Mononuclear cell (primary cell): ENCODE data around the gene DAB2IP. TPM values are rescaled to one million over a fixed set of nuclear protein-coding genes. Genes with fewer than 3 reads are reported as not detected.

ENCODE experiments used
- H3K27me3 ChIP-seq: 2 replicates; pipeline ENCODE4 v1.6.0; 2011; ENCODE audit warnings: low read length, control low read depth; ENCODE audit not compliant: insufficient read depth
- H3K4me1 ChIP-seq: 2 replicates; pipeline ENCODE4 v1.5.1; 2011; ENCODE audit warnings: mild to moderate bottlenecking, low read length, control low read depth; ENCODE audit not compliant: insufficient read depth
- H3K4me3 ChIP-seq: 2 replicates; pipeline ENCODE4 v1.5.1; 2011; ENCODE audit warnings: mild to moderate bottlenecking, low read length, moderate library complexity
- H3K9me3 ChIP-seq: 2 replicates; pipeline ENCODE4 v1.5.1; 2011; ENCODE audit warnings: low read depth, mild to moderate bottlenecking, control low read depth, low read length
- total RNA-seq: library from RNA; depleted of rRNA; stranded (reverse); fragments of >200 nt; gene quantifications from one replicate; pipeline ENCODE4 v1.2.3, GENCODE V29; 2012

The DAB2IP gene
- total RNA-seq, 1 donor, result 0.10 TPM

DNA sequence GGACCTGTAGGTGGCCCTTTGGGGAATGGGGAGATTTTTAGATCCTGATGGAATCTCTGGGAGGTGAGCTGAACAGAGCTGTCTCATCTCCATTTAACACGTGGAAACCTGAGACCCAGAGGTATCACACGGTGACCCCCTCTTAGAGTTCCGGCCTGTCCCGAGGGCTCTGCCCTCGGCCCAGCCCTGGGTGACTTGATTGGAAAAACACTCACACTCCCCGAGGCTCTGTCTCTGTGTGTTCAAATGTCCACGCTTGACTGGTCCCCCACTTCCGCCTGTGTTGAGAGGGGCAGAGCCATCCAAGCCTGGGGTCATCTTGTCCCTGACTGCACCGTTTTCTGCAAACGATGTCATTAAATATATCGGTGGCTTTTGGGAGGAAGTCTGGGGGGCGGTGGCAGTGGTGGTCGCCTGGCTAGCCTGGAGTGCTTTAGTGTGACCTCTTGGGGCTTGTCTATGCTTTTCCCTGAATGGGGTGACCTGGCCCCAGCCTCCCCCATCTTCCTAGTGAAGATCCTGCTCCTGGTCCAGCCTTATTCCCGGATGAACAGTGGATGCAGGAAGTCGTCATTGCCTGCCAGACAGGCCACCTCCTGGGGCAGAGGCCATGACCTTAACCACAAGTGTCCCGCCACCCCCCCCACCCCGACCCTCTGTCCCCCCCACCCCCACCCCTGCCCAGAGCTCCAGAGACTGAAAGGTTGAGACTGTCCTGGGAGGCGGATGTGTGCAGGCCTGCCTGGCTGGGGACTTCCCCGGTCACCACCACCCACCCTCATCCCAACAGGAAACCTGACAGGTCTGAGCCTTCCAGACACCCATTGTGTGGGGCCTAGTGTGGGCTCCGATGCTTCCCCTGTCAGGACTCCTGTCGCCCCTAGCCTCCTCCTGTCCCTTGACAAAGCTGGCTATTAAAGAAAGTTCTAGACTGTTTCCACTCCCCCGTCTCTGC lies 5.3 kb upstream of the DAB2IP start:
- no peaks in the 10 kb centered on the region for H3K4me1 ChIP-seq
- H3K9me3 ChIP-seq, result no peaks in the 10 kb centered on the region
- no peak overlapping the region for H3K4me3 ChIP-seq
- peaks cover 13% of the 10 kb centered on the region for H3K27me3 ChIP-seq

DNA sequence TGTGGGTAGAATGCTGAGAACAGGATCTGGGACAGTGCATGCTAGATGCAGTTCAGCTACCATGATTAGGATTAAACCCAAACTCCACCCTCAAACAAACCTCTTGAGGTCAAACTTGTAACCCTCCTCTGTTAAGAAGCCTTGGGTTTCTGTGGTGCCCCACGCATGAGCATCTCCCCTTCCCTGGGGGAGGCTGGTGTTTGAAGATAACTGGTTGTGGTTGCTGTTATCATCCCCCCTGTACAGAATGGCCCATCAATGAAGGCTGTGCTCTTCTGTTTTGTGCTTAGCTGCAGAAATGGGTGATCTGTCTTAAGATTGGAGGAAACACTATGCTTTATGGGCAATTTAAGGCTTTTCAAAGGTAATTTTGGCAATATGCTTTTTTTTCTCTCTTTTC lies 4.4 kb upstream of the DAB2IP start:
- Histone ChIP-seq H3K4me1 (peaks cover 6% of the 10 kb centered on the region), H3K27me3 (peaks cover 19% of the 10 kb centered on the region), H3K4me3 (no peak overlapping the region), H3K9me3 (no peaks in the 10 kb centered on the region)

DNA sequence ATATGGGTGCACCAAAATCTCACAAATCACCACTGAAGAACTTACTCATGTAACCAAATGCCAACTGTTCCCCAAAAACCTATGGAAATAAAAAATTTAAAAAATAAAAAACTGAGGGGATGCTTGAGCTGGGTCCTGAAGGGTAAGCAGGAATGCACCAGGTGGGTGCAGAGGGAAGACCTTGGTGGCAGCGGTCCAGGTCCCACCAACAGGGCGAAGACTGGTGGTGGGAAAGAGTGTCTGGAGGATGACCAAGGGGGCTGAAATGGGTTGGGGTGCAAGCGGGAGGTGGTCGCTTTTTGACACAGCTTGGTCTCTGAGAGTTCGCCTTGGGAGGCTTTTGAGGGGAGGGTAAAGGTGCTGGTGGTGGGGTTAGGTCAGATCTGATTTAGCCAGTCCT lies 3.3 kb upstream of the DAB2IP start:
- Histone ChIP-seq H3K27me3 (peaks cover 31% of the 10 kb centered on the region), H3K4me1 (peaks cover 11% of the 10 kb centered on the region), H3K9me3 (no peaks in the 10 kb centered on the region), H3K4me3 (no peak overlapping the region)

DNA sequence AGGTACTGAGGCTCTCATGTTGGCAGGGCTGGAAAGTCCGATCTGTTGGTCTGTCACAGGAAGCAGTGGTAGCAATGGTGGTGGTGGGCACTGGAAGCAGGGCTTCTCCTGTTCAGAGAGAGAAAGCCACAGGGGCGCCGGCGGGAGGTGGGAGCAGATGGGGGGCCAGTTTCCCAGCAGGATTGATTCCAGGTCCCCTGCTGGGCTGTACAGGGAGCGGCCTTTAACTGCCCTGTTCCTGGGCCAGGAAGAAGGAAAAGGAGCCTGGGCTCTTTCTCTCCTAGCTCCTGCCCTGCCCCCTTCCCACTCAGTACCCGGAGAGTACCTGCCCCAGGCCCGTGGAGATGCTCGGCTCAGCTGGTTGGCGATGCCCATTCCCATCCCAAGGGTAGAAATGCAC lies 2.6 kb upstream of the DAB2IP start:
- H3K27me3 ChIP-seq, result peaks cover 37% of the 10 kb centered on the region
- no peaks in the 10 kb centered on the region for H3K9me3 ChIP-seq

DNA sequence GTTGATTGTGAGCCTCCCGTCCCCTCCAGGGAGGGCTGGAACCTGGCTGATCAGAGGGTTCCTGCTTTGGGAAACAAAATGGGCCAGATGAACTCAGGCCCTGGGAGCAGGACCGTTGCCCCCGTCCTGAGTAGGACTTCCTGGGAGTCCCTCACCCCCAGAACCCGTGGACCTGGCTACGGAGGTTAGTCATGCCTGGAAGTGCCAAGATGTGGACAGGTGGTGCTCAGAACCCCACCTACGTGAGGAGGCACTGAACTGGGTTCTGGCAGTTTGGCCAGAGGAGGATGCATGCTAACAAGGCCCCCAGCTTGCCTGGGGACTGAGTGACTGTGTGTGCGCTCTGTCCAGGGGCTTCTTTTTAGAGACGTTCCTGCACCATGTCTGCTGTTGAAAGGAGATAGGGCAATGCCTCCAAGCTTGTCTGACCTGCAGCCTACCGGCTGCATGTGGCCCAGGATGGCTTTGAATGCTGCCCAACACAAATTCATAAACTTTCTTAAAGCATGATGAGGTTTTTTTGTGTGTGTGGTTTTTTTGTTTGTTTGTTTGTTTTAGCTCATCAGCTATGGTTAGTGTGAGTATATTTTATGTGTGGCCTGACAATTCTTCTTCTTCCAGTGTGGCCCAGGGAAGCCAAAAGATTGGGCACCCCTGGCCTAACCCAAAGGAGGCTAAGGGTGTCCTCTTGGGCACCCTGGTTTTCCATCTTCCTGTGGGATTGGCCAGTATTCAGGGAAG lies 1.8 kb upstream of the DAB2IP start:
- H3K4me3 ChIP-seq, result no peak overlapping the region
- peaks cover 41% of the 10 kb centered on the region for H3K27me3 ChIP-seq
- H3K9me3 ChIP-seq, result no peaks in the 10 kb centered on the region
- peaks cover 11% of the 10 kb centered on the region for H3K4me1 ChIP-seq

More for the DNA sequence above, 2.6 kb upstream of the DAB2IP start:
- Histone ChIP-seq H3K4me1 (peaks cover 11% of the 10 kb centered on the region), H3K4me3 (no peak overlapping the region)

DNA sequence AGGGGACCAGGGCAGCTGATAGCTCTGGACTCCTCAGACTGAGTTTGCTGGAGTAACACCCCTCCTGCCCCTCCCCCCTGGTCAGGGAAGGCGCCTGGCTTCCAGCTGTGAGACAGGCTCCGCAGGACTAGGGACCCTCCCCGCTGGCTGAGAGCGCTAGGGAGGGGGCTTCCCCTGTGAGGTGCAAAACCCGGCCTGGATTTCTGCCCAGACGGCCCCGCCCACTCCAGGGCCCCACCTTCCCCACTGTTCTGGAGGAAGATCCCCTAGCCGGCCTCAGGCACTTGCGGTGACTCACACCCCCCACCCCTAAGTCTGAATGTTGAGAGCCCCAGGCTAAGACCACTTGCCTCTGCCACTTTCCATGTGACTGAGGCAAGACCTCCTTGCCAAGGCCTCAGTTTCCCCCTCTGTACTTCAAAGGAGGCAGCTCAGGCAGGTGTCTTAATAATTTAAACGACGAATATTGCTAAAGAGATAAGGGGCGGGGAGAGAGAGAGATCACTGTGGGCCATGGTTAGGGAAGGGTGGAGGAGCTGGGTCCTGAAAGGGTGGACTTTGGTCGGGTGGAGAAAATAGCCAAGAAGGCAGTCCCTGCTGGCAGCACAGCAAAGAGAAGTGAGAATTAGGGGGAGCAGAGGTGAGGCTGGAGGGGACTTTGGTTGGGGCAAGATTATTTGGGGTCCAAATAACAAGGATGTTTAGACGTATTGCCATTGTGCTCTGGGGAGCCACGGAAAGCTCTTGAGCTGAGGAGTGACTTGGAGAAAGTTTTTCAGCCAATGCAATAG lies 1.0 kb upstream of the DAB2IP start:
- no peak overlapping the region for H3K4me3 ChIP-seq
- H3K27me3 ChIP-seq, result peaks cover 43% of the 10 kb centered on the region
- H3K4me1 ChIP-seq, result peaks cover 11% of the 10 kb centered on the region
- no peaks in the 10 kb centered on the region for H3K9me3 ChIP-seq

DNA sequence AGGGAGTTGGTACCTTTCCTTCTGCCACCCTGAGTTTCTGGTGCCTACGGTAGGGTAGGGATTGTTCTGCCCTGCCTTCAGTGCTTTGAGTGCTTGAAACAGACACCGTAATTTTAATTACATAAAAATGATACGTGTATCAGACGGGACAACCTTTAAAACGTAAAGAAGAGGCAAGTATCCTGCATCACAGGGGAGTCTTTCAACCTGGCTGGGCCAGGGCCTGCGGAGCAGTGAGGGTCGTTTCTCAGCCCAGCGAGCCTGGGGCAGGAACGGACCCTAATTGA lies 483 bp upstream of the DAB2IP start:
- H3K4me3 ChIP-seq, result no peak overlapping the region
- H3K9me3 ChIP-seq, result no peaks in the 10 kb centered on the region
- peaks cover 43% of the 10 kb centered on the region for H3K27me3 ChIP-seq
- H3K4me1 ChIP-seq, result peaks cover 11% of the 10 kb centered on the region

DNA sequence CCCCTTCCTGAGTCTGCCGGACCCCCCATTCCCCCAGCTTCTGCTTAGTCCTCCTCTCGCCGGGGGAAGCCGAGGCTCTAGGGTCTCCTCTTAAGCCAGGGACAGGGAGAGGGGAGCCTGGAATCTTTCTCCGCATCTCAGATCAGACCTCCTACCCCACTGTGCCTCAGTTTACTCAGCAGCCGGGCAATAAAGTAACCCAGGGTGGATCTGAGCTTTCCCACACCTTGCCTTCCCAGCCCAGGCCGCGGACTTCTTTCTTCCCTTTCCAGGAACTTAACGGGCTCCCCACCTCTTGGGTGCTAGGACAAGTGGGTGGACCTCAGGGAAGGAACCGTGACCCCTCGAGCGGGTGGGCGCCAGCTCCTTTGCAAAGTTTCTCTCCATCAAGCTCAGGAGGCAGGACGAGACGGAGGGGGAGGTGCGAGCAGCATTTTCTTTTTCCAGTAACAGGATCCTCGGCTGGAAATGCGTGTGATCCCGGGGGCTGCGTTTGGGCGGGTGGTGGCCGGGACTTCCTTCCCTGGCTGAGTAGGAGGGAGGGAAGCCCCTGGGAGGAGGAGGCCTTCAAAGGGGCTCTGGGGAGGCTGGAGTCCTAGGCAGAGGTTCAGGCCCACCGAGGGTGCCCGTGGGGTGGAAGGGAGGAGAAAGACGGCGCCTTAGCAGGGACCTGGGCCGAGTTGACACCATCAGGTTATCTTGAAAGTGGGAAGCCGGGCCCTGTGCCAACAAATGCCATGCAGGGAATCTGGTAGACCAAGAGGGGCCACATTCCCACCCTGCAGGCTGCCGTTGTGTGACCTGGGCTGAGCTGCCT lies 795 bp downstream of the DAB2IP start:
- Histone ChIP-seq H3K4me1 (peaks cover 11% of the 10 kb centered on the region), H3K27me3 (peaks cover 43% of the 10 kb centered on the region), H3K9me3 (no peaks in the 10 kb centered on the region), H3K4me3 (no peak overlapping the region)

DNA sequence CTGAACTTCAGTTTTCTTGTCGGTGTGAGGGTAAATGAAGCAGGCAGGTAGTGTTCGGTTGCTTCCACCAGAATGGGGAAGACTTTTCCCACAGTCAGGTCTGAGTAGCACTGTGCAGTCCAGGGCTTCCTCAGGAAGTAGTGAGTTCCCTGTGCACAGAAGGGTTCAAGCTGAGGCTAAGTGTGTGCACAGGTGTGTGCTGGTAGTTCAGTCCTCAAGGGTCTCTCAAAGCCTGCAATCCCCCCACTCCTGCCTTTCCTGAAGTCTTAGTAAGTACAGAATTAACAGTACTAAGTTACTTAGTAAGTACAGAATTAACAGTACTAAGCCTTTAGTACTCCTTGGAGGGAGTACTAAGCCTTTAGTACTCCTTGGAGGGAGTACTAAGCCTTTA lies 1.4 kb downstream of the DAB2IP start:
- peaks cover 43% of the 10 kb centered on the region for H3K27me3 ChIP-seq
- H3K4me3 ChIP-seq, result no peak overlapping the region
- H3K4me1 ChIP-seq, result peaks cover 11% of the 10 kb centered on the region
- H3K9me3 ChIP-seq, result no peaks in the 10 kb centered on the region

DNA sequence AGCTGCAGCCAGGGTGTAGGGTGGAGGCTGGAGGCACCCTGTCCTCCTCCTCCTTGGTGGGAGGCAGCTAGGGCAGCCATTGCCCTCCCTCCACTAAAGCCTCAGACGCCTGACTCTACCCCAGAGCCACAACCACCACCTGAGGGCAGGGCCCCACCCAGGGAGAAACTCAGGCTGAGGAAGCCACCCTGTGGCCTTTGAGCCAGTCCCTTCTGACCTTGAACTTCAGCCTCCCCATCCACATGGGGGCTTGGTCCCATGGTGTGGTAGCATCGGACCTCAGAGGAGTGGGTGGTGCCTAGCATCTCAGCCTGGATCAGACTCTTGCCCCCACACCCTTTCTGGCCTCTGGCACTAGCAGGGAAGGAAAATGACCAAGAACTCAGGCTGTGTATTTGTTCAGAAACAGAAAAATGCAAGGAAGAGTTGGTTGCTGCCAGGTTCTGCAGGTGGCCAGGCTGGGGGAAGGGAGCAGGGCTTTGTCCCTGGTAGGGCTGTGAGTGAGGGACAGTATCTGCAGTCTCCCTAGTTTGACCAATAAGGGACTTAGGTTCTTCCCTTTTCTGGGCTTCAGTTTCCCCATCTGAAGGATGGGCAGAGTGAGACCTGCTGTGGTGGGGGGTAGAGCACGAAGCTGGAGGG lies 3.2 kb downstream of the DAB2IP start:
- no peaks in the 10 kb centered on the region for H3K9me3 ChIP-seq
- peaks cover 43% of the 10 kb centered on the region for H3K27me3 ChIP-seq
- peaks cover 11% of the 10 kb centered on the region for H3K4me1 ChIP-seq
- no peak overlapping the region for H3K4me3 ChIP-seq

DNA sequence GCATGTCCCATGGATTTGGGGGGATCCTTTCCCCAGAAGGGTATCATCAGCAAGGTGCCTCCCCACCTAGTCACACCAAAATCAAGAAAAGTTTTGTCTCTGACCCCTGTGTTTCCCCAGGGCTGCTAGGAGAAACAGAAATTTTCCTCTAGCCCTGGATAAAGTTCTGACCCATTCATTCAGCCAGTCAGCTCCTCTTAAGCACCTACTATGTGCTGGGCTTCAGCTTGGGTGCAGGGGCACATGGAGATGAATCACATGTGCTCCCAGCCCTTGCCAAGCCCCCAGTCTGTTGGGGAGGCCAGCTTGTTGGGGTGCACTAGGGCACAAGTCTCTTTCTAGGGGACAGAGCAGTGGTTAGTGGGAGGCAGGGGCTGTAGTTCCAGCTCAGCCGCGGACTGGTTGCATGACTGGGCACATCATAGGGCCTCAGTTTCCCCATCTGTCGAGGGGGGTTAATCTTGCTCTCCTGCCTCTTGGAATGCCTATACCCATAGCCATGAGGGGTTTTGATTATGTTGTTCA lies 3.9 kb downstream of the DAB2IP start:
- Histone ChIP-seq H3K4me3 (no peak overlapping the region), H3K27me3 (peaks cover 38% of the 10 kb centered on the region), H3K9me3 (no peaks in the 10 kb centered on the region), H3K4me1 (peaks cover 11% of the 10 kb centered on the region)

DNA sequence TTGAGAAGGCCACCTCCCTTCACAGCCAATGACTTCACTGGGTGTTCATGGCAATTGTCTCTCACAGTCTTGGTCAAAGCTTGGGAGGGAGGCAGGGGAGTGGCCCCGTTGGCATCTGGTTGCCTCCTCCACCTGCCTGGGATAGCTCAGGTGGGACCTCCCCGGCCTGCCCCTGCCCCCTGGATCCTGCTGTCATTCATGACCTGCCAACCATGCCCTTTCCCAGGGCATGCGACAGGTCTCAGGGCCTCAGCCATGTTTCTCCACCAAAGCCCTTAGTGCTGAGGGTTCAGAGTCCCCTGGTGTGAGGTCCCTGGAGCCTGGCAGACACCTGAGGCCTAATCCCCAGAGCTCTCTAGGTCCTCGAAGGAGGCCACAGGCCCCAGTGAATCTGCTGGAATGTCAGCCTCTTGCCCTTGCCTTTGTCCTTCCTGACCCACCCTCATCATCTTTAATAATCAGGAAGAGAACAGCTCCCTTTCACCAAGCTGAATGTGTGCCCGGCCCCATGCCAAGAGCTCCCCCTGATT lies 5.6 kb downstream of the DAB2IP start:
- peaks cover 5% of the 10 kb centered on the region for H3K4me1 ChIP-seq
- no peak overlapping the region for H3K4me3 ChIP-seq
- H3K9me3 ChIP-seq, result no peaks in the 10 kb centered on the region
- peaks cover 23% of the 10 kb centered on the region for H3K27me3 ChIP-seq

DNA sequence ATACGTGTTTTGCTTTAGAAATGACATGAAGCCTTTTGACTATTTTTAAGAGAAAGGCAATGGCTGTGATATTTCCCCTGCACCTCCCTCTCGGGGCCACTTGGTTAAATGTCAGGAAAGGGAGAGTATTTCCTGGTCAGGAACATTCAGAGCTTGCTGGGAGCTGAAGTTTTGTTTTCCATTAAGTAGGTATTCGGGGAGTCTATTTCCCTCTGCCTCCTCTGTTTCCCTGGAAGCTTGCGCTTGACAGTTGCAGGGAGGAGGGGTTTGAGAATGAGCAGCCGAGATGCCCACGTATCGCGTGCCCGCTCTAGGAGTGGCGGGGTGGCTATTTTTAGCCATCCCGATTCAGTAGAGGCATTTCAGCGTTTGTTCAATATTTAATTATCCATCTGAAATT lies 6.7 kb downstream of the DAB2IP start:
- no peak overlapping the region for H3K4me3 ChIP-seq
- H3K27me3 ChIP-seq, result peaks cover 12% of the 10 kb centered on the region
- H3K4me1 ChIP-seq, result no peaks in the 10 kb centered on the region
- no peaks in the 10 kb centered on the region for H3K9me3 ChIP-seq

DNA sequence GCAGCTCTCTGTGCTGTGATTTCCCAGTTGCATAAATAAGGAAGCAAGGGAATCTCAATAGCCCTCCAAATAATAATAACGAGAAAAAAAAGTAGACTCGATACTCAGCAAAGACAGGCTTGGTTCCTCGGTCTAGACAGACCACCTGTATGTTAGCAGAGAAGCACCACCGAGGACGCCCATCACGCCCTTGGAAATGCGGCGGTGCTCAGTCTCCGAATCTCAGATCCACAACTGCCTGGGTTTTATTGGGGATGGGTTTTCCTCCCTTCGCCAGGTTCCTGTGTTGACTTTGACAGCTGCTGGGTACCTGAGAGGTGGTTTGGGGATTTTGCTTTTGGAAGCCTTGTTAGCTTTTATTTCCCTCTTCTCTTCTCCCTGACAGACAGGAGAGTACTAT lies 7.2 kb downstream of the DAB2IP start:
- H3K27me3 ChIP-seq, result peaks cover 8% of the 10 kb centered on the region
- H3K4me3 ChIP-seq, result no peak overlapping the region
- no peaks in the 10 kb centered on the region for H3K9me3 ChIP-seq
- no peaks in the 10 kb centered on the region for H3K4me1 ChIP-seq
